NCI-H226 (cell line): Measurements from ENCODE around the gene CROCC2.
A peak's percentile ranks its signal among the peaks of the same experiment; 100 is the strongest.

Experiments
- DNase-seq: peaks from one replicate; pipeline ENCODE4 v3.0.0-alpha.2; 2015

The CROCC2 gene

DNA sequence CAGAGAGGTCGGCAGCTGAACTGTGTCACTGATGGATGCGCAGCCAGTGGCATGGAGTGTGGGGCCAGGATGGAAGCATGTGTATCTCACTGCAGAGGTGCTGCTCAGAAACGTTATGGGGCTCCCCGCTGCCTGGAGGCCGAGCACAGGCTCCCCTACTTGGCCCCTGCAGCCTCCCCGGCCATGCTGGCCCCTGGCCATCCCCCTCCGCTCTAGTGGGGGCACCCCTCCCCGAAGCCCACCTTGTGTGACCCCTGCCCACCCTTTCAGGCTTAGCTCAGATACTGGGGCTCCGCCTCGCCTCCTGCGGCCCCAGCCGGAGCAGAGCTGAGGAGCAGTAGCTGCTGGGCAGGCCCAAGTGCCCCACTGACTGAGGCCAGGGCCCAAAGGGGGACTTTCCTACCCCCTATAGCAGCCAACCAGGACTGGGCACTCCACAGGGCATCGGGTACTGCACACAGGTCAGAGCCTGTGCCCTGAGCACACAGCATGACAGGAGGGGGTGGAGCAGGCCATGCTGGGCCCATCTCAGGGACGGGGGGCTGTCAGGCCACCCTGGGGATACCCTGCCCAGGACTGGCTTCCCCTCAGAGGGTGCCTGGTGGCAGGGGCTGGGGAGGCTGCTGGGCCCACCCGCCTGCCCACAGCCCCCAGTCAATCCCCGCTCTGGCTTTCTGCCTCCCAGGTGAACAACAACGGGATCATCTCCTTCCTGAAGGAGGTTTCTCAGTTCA is 123.6 kb downstream of the CROCC2 start:
- no peak for DNase-seq

DNA sequence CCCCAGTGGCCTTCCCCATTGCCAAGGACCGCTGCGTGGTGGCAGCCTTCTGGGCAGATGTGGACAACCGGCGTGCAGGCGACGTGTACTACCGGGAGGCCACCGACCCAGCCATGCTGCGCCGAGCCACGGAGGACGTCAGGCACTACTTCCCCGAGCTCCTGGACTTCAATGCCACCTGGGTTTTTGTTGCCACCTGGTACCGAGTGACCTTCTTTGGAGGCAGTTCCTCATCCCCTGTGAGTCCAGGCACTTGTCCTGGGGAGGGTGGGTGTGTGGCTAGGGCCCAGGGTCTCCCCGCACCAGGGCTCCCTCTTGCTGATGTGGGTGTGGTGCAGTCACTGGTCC is 124.2 kb downstream of the CROCC2 start:
- no peak for DNase-seq

DNA sequence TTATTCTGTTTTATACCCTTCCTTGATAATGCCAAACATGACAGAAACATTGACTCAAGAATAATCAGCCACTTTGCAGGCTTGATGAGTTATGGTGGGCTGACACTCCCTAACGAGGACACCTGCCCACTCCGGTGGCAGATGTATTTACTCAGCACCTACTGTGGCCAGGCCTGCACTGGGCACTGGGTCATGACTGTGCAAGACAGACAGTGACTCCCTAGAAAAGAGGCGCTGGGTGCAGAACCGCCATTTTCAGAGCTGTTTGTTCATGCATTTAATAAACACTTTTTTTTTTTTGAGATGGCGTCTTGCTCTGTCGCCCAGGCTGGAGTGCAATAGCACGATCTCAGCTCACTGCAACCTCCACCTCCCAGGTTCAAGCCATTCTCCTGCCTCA is 124.7 kb downstream of the CROCC2 start:
- no peak for DNase-seq

DNA sequence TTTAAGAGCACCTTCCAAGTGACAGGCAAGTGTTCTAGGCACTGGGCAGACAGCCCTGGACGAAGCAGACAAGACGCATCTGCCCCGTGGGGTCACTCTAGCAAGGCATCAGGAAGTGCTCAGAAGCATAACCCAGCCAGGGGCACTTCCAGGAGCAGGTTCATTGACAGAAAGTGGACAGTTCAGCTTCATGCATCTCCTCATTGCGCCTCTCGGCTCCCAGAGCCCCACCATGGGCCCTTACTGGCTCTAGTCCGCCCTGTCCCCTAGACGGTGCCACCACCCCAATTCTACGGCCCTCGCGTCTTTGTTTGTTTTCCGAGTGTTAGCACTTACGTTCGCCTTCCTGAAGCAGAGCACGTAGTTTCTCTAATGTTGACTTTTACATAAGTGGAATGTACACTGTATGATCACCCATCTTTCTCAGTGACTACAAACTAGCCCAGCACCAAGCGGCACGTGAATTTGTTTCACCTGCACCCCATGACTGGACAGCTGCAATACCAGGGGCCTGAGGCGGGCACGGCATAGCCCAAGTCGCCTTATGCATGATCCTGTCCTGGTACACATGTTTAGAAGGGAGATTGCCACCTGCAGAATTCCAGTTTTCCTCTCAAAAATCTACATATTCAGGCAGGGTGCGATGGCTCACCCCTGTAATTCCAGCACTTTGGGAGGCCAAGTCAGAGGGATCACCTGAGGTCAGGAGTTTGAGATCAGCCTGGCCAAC is 125.5 kb downstream of the CROCC2 start:
- no peak for DNase-seq

GRCh38 chr2:241033336-241033987 is 127.3 kb downstream of the CROCC2 start:
- no peak for DNase-seq

- DNase-seq, result no peak
Measured at GRCh38 chr2:241033994-241034393, 127.9 kb downstream of the CROCC2 start.

DNA sequence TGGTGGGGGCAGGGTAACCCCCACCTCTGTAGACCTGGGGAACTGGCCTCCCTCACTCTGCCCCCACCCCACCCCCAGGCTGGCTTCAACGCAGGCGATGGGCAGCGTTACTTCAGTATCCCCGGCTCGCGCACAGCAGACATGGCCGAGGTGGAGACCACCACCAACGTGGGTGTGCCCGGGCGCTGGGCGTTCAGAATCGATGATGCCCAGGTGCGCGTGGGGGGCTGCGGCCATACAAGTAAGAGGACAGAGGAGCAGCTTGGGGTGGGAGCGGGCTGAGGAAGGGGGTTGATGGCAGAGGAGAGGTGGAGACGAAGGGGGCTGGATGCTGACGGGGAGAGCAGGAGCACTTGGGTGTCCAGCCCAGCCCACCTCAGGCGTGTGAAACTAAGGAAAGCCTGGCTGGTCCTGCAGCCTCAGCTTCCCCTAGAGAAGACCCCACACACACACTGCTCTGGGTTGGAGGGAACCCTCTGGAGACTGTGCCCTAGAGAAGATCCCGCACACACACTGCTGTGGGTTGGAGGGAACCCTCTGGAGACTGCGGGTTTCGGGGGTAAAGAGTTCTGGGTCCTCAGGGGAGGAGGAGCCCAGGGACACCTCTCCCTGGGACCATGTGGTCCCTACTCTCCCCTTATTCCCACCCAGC is 128.5 kb downstream of the CROCC2 start:
- no peak for DNase-seq

GRCh38 chr2:241035142-241035817 is 129.1 kb downstream of the CROCC2 start:
- DNase-seq, result no peak

GRCh38 chr2:241035818-241036396 is 129.8 kb downstream of the CROCC2 start:
- DNase-seq, result no peak

- peak; percentile 41 for DNase-seq
Measured at GRCh38 chr2:241036397-241036963, 130.3 kb downstream of the CROCC2 start.

- DNase-seq, result no peak
Measured at GRCh38 chr2:241036964-241037421, 130.9 kb downstream of the CROCC2 start.

- DNase-seq, result no peak
Measured at GRCh38 chr2:241037498-241037897, 131.4 kb downstream of the CROCC2 start.

- no peak for DNase-seq
Measured at GRCh38 chr2:241038374-241039180, 132.4 kb downstream of the CROCC2 start.

- DNase-seq, result no peak
Measured at GRCh38 chr2:241039416-241039815, 133.3 kb downstream of the CROCC2 start.

GRCh38 chr2:241040081-241040803 is 134.1 kb downstream of the CROCC2 start:
- no peak for DNase-seq

DNA sequence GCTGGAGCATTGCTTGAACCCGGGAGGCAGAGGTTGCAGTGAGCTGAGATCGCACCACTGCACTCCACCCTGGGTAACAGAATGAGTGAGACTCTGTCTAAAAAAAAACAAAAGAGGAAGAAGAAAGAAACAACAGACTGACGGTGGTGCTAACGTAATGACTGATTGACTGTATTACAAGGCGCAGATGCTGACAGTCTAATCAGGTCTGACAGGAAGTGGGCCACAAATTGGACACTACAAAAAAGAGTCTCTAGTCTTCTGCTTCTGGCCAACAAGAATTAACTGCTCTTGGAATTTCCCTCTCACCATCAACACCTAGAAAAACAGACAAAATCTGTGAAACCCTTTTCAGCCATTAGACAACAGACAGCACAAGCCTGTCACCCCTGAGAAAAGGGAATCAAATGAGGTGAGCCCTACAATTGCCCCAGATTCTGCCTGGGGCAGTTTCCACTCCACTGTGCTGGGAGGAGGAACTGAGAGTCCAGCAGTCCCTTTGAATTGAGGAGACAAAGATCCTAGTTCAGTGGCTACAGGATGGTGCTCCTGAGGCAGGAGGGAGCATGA is 135.5 kb downstream of the CROCC2 start:
- DNase-seq, result no peak
